Hippocampal formation (tissue), 2 donors: Measurements from ENCODE around the gene STAT6.
"Not testable (repeated sequence)": the region's sequence is repeated elsewhere in the genome, so short reads cannot be mapped to it uniquely, and the experiment has no call there.

ENCODE experiments used
- DNase-seq, 2 donors: peaks; one replicate each; lab custom pipeline; 2025; lab: John Stamatoyannopoulos, UW

STAT6 gene

DNA sequence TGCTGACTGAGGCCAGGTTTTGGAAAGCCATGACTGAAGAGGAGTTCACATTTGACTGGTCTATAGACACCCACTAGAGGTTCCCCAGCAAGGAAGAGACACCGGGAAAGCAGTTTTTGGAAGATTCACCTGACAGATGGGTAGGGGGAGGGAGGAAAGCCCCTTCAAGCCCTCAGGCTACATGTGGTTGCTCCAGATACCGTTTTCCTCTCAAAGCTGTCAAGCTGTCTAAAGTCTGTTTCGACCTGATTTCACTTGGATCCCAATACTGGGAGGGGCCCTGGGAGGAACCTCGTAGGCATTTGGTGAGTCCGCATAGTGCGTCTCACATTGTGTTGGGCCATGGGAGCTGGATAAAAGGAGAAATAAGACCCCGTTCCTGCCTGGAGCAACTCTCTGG lies 15.4 kb upstream of the STAT6 start:
- DNase-seq, result no peak

DNA sequence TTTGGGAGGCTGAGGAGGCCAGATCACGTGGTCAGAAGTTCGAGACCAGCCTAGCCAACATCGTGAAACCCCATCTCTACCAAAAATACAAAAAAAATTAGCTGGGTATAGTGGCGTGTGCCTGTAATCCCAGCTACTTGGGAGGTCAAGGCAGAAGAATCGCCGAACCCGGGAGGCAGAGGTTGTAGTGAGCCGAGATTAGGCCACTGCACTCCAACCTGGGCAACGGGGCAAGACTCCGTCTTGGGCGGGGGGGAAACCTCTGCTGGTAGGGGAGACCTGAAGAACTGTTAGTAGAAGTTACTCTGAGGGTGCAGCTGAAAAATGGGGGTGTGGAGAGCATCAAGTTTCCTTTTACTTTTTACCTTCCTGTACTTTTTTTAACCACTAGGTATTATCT lies 14.9 kb upstream of the STAT6 start:
- no peak for DNase-seq

DNA sequence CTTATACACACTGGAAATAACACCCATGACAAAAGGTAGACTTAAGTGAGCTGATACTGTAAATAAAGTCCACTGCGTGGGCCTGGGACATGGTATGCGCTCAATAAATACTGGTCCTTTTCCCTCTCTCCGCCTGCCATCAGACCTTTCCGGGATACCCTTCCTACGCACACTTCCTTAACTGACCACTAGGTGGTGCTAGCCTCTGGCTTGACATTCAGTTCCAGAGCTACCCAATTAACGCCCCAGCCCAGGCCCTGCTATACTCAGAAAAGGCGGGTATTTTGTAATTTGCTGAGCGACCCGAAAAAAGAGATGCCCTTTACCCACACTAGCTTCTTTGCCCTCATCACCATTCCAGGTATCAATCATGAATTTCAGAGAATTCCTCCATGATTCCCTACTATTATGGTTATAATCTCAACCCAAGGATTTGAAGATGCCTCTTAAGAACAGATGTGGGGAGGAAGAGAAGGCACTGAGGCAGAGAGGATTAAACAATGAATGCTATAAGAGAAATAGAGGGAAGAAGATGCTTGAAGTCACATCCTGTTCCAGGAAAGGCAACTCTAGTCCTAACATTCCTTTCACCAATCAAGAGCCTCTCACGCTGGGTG lies 13.2 kb upstream of the STAT6 start:
- DNase-seq, result peak; percentile 48 to 69

DNA sequence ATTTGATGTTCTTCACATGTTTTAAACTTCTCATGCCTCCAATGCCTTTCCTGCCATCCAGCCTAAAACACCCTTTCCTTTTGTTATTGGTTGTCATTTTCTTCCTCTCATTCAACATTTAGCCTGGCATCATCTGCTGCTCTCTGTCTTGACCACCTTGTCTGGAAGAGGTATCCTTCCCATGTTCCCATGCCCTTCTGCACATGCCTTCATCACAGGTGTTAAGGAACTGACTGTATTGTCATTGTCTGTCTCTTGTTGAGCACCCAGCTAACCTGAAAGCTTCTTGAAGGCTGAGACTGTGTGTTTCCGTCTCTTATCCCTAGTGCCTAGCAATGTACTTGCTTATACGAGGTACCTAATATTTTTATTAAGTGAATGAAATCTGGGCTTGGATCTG lies 12.7 kb upstream of the STAT6 start:
- DNase-seq, result no peak

DNA sequence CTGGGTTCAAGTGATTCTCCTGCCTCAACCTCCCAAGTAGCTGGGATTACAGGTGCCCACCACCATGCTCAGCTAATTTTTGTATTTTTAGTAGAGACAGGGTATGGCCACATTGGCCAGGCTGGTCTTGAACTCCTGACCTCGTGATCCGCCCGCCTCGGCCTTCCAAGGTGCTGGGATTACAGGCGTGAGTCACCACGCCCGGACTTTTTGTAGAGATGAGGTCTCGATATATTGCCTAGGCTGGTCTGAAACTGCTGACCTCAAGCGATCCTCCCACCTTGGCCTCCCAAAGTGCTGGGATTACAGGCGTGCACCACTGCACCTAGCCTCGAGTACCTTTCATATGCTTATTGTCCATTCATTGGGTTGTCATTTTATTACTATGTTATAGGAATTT lies 9.6 kb upstream of the STAT6 start:
- not testable (repeated sequence) for DNase-seq

DNA sequence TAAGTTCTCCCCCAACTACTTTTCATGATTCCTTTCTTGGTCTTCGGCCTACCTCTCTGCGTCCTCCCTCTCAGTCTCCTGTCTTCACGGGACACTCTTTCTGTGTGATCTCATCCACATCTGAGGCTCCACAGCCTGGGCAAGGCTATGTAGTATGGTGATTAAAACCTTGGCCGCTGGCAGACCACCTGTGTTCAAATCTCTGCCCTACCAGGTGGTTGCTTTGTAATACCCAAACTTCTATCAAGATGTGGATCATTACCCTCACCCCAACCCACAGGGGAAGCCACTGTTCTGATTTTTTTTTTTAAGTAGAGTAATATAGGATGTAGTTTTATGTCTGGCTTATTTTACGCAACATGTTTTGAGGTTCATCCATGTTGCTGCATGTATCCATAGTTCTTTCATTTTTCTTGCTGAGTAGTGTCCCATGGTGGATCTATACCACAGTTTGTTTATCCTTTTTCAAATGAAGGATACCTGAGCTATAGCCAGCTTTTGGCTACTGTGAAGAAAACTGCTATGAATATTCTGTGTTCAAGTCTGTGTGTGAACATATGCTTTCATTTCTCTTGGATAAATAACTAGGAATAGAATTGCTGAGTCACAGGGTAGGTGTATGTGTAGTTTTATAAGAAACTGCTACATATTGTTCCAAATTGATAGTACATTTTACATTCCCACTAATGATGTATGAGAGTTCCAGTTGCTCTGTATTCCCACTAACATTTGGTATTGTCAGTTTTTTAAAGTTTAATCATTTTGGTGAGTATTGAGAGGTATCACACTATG lies 8.3 kb upstream of the STAT6 start:
- no peak for DNase-seq

DNA sequence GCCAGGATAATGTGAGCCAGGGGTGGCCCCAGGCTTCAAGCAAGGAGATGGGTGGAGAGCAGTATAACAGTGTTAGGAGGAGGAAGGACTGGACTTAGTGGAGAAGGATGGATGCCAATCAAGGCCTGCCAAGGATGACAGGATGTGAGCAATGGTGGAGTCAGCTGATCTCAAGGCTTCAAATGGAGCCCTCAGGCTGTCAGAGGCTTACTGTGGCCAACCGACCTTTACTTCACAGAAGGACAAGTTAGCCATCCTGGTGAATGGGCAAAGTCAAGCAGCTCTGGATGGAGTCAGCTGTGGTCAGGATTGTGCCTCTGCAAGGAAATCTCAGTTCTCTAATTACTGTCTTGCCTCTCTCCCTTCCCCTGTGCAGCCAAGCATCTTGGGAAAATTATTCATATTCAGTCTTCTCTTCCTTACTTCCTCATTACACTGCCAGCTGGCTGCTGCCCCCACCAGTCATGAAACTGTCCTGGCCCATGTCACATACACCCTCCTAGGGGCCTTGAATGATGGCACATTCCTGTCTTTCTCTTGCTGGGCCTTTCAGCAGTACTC lies 7.6 kb upstream of the STAT6 start:
- DNase-seq, result no peak

DNA sequence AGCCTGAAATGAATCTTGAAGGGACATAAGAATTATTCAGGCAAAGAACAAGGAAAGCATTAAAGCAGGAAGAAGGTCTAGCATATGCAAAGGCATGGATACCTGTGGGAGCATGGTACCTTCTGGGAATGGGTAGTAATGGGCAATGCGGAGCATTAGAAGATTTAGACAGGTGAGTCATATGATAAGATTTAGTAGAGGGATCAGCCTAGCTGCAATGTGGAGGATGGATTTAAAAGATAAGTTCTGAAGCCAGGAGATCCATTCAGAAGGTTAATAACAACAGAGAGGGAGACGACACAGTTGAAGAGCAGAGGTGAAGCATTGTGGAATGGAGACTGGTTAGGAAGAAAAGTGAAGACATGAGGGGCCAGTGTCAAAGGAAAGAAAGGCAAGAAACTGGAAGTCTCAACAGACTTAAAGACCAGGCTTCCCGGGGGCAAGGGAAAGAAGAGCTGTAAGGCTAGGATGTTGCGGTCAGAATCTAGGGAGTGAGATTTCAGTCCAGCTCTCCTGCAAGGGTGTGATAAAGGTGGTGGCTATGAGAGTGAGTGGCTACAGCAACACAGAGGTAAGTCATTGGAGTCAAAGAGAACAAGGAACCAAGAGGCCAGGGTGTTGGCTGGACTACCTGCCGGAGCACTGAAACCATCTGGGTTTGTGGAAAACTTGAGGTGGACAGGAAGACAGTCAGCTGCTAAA lies 5.6 kb upstream of the STAT6 start:
- DNase-seq, result no peak

DNA sequence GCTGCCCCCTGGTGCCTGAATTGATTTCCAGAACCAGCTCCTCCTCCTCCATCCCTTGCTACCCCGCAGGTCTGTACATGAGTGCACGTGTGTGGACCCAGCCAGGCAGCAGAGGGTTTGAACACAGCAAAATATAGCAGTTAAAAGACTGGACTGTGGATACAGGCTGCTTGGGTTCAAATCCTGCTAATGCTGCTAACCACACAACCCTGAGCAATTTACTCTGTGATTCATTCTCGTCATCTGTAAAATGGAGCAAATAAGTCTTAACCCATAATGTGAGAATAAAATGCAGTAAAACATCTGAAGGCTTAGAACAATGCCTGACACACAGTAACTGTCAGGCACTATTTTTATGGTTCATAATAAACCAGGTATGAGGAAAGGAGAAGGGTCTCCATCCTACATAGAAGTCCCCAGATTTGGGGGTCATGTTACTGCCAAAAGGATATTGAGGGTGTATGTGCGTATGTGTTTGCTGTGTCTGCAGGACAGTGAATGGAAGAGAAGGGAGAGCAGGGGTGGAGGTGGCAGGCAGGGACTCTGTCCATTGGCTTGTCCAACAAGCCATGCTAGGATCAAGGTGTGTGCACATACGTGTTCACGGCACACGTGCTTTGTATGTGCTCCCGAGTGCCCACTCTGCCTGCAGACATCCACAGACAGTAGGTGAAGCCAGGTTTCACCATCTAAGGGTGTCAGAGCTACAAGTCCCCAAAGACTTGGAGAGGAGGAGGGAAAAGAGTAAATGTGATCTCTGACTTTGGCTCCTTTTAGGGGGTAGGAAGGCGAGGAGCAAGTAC lies 1.5 kb upstream of the STAT6 start:
- DNase-seq, result no peak

DNA sequence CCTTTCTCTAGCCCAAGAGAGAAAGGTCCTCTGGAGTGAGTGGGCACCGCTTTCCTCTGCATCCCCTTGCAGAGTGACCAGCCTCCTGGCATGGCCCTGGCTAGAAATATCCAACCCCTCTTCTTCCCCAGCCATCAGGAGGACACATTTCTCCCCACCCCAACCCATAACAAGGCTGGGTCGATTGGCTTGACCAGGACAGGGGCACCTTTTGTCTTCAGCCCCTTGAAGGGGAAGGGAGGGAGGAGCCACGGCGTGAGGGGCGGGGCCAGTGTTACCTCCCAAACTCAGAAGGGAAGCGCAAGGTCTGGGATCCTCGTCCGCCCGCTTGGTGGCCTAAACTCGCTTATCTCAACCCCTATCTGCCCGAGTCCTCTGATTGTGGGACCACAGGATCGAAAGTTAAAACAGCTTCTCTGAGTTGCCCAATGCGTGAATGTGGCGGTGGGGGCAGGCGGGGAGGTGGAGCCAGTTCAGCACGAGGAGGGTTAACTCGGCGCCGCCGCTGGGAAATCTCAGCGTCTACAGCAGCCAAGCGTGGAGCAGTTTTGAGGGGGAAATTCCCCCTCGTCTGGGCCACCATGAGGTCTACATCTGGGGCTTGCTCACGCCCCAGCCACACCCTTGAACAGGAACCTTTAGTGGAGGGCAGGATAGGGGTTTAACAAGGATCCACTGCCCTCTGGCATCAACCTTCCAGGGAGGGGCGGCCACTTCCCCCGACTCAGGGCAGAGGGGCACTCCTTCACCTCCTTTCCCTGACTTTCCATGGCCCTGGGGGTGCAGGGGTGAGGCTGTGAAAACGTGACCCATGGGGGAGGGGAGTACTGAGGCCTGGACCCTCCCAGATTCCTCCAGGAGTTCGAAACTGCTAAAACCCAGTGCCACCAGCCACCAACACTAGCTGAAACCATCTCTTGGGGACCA lies 795 bp downstream of the STAT6 start:
- DNase-seq, result no peak

DNA sequence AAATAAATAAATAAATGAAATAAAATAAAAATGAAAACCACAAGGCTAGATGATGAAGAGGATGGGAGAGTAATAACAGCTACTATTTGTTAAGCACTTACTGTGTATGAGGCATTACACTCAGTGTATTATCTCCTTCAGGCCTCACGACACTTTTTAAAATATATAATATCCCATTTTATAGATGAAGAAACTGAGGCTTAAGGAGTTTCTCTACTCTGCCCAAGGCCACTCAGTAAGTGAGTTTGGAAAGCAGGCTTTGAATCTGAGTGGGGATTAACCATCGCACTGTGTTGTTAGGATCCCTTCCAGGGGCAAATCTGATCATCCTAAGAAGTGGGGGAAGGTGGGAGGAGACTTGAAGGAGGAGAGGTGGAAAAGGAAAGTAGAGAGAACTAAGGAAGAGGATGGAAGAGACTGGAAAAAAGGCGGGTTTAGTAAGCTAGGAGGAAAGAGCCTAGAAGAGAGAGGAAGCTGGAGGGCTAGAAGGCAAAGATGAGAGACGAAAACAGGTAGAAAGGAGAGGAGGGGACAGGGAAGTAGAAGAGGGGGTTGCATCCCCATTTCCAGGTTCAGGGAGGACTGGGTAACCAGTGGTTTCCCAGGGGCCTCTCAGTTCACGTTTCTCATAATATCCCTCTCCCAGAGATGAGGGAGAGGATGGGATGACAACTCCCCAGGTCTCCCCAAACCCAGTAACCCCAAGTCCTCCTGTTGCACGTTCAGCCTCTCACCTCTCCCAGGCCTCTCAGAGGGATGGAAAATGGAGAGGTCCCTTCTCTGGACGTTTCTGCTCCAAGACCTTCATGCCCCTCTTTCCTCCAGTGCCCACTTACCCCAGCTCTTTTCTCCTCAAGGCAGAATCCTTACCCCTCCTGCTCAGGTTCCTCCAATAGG lies 1.7 kb downstream of the STAT6 start:
- no peak for DNase-seq

DNA sequence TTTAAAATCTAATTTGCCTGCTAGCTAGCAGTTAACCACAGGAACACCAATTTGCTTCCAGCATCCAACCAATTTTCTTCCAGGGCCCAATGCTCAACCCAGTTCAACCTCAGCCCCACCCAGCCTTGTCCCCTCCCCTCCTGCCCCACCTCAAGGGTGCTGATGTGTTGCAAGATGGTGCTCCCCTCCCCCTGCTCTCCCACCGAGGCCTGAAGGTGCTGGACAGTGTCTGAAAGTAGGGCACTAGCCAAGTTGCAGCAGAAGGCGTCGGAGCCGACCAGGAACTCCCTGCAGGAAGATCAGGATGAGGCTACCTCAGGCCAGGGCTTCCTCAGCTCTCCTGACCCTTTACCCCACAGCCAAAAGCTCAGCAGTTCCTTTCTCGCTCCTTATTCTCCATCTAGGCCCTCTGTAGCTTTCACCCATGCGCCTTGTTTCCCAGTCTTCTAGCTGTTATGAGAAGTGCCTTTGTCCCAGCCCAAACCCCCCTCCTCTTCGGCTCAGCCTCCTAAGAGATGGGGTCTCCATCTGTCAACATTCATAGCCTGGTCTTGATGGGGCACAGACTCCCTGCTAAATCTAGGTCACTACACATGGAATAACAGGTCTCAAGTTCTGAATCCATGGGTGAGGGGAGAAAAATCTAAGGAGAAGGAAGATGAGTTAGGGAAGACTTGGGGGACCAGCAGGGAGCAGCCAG lies 3.6 kb downstream of the STAT6 start:
- DNase-seq, result no peak

DNA sequence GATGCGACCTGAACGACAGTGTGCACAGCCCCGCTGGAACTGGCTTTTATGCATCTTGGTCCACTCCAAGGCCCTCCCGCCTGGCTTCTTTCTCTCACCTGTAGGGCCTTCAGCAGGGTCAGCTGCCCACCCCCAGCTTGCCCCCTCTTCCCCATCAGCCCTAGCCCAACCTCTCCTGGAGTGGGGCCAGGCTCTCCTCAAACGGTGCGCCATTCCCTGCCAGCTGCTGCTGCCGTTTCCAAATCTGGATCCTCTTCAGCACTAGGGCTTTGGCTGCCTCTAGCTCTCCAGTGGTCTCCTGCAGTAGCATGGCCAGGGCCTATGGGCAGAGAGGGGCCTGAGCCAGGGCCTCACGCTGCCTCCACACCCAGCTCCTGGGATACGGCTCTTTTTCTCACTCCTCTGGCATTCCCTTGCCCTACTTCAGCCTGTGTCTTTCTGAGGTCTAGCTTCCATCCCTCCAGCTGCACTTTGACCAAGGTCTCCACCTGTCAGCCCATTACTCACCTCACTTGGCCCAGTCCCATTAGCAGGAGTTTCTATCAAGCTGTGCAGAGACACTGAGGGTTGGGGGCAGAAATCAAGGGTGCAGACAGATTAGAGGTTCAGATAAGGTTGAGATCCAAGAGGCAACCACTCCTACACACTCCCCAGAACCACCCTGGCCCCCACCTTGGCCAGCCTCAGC lies 5.0 kb downstream of the STAT6 start:
- no peak for DNase-seq

DNA sequence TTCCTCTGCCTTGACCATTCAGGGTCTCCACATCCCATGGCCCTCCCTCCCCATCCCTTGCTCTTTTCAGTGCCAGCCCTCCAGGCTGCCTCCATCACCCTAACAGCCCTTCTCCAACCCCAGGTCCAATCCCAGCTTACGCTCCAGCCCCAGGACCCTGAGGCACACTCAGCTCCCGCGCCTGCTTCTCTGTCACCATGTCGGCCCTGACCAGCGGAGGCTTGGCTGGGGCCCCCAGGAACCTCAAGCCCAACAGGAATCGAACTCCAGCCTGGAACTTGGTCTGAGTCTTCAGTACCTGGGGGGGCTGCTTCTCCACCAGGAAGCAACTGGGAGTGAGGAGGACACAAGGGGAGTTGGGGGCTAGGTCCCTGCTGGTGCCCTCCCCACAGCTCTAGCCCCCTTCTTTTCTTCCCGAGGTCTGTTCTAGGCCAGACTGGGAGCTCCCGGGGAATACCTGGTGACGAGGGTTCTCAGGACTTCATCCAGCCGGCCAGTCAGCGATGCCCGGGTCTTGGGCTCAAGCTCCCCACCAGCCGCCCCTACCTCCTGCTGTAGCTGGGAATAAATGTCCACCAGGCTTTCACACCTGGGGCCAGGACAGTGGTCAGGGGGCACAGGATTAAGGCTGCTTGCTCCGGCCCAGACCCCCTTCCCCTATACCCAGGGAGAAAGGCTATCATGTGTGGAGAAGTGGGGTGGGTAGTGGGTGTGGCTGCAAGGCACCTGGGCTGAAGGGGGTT lies 6.0 kb downstream of the STAT6 start:
- no peak for DNase-seq

DNA sequence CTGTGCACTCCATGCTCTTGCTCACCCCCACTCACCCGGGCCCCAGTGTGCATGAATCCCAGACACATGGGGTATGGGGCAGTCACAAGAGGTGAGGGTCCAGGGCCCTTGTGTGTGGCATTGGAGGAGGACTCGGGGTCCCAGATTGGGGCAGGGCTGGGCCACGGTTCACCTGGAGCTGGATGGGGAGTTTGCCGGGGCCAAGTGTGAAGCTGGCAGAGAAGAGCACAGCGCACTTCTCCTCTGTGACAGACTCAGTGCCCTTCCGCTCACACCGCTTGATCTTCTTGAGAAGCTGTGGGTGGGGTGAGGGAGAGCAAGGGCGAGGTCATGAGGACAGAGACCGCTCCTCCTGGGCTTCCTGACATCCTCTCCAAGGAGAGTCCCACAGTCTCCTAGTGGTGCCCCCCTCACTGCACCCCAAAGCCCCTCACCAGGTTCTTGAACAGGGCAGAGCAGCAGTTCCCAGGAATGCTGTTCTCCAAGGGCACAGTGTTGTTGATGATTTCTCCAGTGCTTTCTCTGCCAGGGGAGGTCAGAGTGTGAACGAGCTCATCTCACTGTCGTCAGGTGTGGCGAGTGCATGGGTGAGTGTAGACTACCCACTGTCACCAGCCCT lies 6.8 kb downstream of the STAT6 start:
- DNase-seq, result no peak

DNA sequence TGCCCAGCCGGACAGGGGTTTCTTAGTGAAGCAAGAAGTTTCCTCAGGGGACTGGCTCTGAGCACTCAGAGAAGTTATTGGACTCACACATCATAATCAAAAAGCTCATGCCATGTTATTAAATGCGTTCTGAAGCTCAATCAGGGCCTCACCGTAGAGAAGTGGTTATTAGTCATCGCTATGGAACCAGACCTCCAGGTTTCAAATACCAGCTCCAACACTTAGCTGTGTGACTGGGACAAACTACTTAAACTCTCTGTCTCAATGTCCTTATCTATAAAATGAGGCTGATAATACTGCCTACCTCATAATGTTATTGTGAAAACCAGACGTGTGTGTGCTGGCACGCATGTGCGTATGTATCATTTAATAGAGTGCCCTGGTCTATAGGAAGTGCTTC lies 7.3 kb downstream of the STAT6 start:
- DNase-seq, result no peak

DNA sequence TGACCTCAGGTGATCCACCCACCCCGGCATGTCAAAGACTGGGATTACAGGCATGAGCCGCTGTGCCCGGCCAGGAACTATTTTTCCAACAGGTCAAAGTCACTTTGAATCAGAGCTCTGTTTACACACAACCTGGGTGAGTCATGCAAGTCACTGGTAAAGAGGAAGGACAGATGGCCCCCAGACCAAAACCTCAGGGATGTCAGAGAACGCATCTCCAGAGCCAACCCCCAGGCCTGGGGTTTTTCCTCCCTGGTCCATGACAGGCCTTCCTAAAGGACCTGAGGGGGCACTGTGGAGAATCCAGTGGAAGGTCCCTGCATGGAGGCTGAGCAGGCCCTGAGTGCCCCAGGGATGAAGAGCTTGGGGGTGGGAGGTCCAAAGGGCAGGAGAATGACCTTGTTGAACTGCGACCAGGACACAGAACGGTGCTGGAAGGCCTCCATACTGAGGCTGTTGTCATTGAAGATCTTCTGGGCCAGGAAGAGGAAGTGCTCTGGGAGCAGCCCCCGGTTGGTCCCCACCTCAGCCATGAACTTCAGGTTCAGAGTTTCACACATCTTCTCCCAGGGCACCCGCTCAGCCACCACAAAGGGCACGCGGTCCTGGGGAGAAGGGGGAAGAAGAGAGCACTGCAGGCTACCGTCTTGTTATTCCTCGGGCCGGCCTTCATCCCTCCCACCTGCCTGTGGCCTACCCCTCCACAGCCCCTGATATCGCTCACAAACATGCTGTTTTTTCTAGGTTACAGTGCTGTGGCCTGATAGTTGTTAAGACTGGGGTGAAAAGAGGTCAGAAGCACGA lies 9.1 kb downstream of the STAT6 start:
- no peak for DNase-seq
